HCT116 (cell line): ENCODE data around the gene MBD5. TPM values are rescaled to one million over a fixed set of nuclear protein-coding genes. Genes with fewer than 3 reads are reported as not detected.

Experiments used
- ATAC-seq: fragments of 200-7000 bp; cut with Tn5 transposase; 2 replicates; pipeline ENCODE4 v1.9.1; 2020; ENCODE audit warnings: mild to moderate bottlenecking, moderate library complexity
- BruUV-seq: library from RNA; stranded (reverse); fragments of 400-500 nt; replicated peaks from 2 replicates; lab custom pipeline; 2021; lab: Mats Ljungman, UMichigan
- CTCF ChIA-PET: fragments of 300-600 bp; sonication (Branson Sonifier 250); formaldehyde crosslinking; loops from one replicate; lab custom pipeline; 2021; ENCODE audit warnings: antibody characterized with exemption; lab: Charles Lee
- POLR2A ChIA-PET: fragments of 300-600, 350-600 bp; sonication (Branson Sonifier 250); formaldehyde crosslinking; loops from one replicate; lab custom pipeline; 2021; ENCODE audit warnings: antibody characterized with exemption; lab: Charles Lee
- RAD21 ChIA-PET, 2 experiments: fragments of 300-600 bp; sonication (Branson Sonifier 250); formaldehyde crosslinking; loops; one replicate each; lab custom pipeline; 2023; ENCODE audit warnings: low total read pairs in 2 of 2; ENCODE audit not compliant: uncharacterized antibody in 2 of 2, unreplicated experiment in 2 of 2, low non-redundant PET in 1 of 2; lab: Charles Lee
- DNase-seq: peaks from one replicate; pipeline ENCODE4 v3.0.0-alpha.2; 2010; ENCODE audit warnings: low read depth, low spot score
- H2AFZ ChIP-seq: fragments of 200-600 bp; shearing (Covaris generic), sonication (generic); 2 replicates; pipeline ENCODE4 v1.6.1; 2017; ENCODE audit warnings: low read depth, mixed run types, mixed read lengths, antibody characterized with exemption, low read length; ENCODE audit not compliant: poor library complexity, severe bottlenecking
- H3K27ac ChIP-seq: 2 replicates; pipeline ENCODE4 v1.5.1; 2012; ENCODE audit warnings: low read depth, low read length
- H3K27me3 ChIP-seq: fragments of 200-600 bp; sonication (generic); 2 replicates; pipeline ENCODE4 v1.6.1; 2016; ENCODE audit warnings: mixed run types, low read length, mixed read lengths; ENCODE audit not compliant: insufficient read depth
- H3K36me3 ChIP-seq, 2 experiments: fragments of 200-500 bp in 1 of 2; fragments of 200-600 bp in 1 of 2; sonication (Bioruptor generic) in 1 of 2; sonication (generic) in 1 of 2; 2 replicates each; pipeline versions ENCODE4 v1.5.1 to v1.6.1; 2014 to 2016; ENCODE audit warnings: low read length in 2 of 2, inconsistent platforms in 1 of 2, mixed read lengths in 1 of 2, mixed run types in 1 of 2; ENCODE audit not compliant: insufficient read depth in 2 of 2, control insufficient read depth in 1 of 2
- H3K4me1 ChIP-seq, 2 experiments: fragments of 200-600 bp in 1 of 2; sonication (generic) in 1 of 2; 2 replicates each; pipeline versions ENCODE4 v1.5.1 to v1.6.1; 2012 to 2017; ENCODE audit warnings: low read length in 2 of 2, inconsistent platforms in 1 of 2, mild to moderate bottlenecking in 1 of 2, mixed read lengths in 1 of 2, mixed run types in 1 of 2, moderate library complexity in 1 of 2; ENCODE audit not compliant: insufficient read depth in 2 of 2, control insufficient read depth in 1 of 2
- H3K4me2 ChIP-seq: fragments of 200-600 bp; sonication (generic); 2 replicates; pipeline ENCODE4 v1.6.1; 2017; ENCODE audit warnings: mixed run types, low read length, mixed read lengths
- H3K4me3 ChIP-seq, 2 experiments: fragments of 200-600 bp in 1 of 2; sonication (generic) in 1 of 2; replicated peaks in 1 of 2; 2 replicates each; pipeline ENCODE4 v1.5.1; 2011 to 2016; ENCODE audit warnings: low read length in 2 of 2, control low read depth in 1 of 2, low read depth in 1 of 2, mild to moderate bottlenecking in 1 of 2, mixed read lengths in 1 of 2, mixed run types in 1 of 2
- H3K79me2 ChIP-seq: fragments of 200-600 bp; sonication (generic); 2 replicates; pipeline ENCODE4 v1.6.1; 2017; ENCODE audit warnings: mild to moderate bottlenecking, mixed run types, low read length, moderate library complexity, mixed read lengths; ENCODE audit not compliant: insufficient read depth
- H3K9ac ChIP-seq: fragments of 200-600 bp; sonication (generic); 2 replicates; pipeline ENCODE4 v1.6.1; 2016; ENCODE audit warnings: low read length, mixed read lengths
- H3K9me2 ChIP-seq: fragments of 200-600 bp; sonication (generic), shearing (Covaris generic); 2 replicates; pipeline ENCODE4 v1.6.1; 2017; ENCODE audit warnings: mixed run types, mild to moderate bottlenecking, moderate library complexity; ENCODE audit not compliant: insufficient read depth
- H3K9me3 ChIP-seq, 2 experiments: fragments of 200-500 bp in 1 of 2; fragments of 200-600 bp in 1 of 2; sonication (Bioruptor generic) in 1 of 2; sonication (generic) in 1 of 2; 2 replicates each; pipeline ENCODE4 v1.6.1; 2014 to 2017; ENCODE audit warnings: low read length in 2 of 2, mixed read lengths in 2 of 2, inconsistent platforms in 1 of 2, low read depth in 1 of 2, mild to moderate bottlenecking in 1 of 2, mixed run types in 1 of 2, moderate library complexity in 1 of 2; ENCODE audit not compliant: control insufficient read depth in 1 of 2, insufficient read depth in 1 of 2
- H4K20me1 ChIP-seq: fragments of 200-600 bp; sonication (generic), shearing (Covaris generic); 2 replicates; pipeline ENCODE4 v1.6.1; 2017; ENCODE audit warnings: mixed run types, mild to moderate bottlenecking, moderate library complexity; ENCODE audit not compliant: insufficient read depth
- CEBPB ChIP-seq: IDR thresholded peaks from 2 replicates; pipeline ENCODE4 v1.6.1; 2012; ENCODE audit warnings: low read depth
- ELF1 ChIP-seq: IDR thresholded peaks from 2 replicates; pipeline ENCODE4 v1.6.1; 2012; ENCODE audit warnings: low read depth, borderline replicate concordance
- FOSL1 ChIP-seq: IDR thresholded peaks from 2 replicates; pipeline ENCODE4 v1.6.1; 2012; ENCODE audit warnings: low read depth
- POLR2A ChIP-seq: IDR thresholded peaks from 2 replicates; pipeline ENCODE4 v1.7.0; 2011; ENCODE audit warnings: borderline replicate concordance; ENCODE audit not compliant: insufficient read depth, insufficient read length; ENCODE audit errors: extremely low read depth
- intact Hi-C: fragments of 100-400 bp; cut with micrococcal nuclease; formaldehyde crosslinking; loops from 2 replicates; pipeline ENCODE4 v1.10.0; 2022
- total RNA-seq: library from RNA; stranded (reverse); gene quantifications from one replicate; pipeline ENCODE4 v1.2.1, GENCODE V29; 2021; ENCODE audit not compliant: unreplicated experiment
- TF ChIP-seq, protein P1 (sequence below): IDR thresholded peaks from 2 replicates; pipeline ENCODE4 v1.6.1; 2011; ENCODE audit warnings: mild to moderate bottlenecking, low read length, moderate library complexity; ENCODE audit not compliant: insufficient replicate concordance; ENCODE audit errors: extremely low read depth
- TF ChIP-seq, protein P2 (sequence below): IDR thresholded peaks from 2 replicates; pipeline ENCODE4 v1.6.1; 2012; ENCODE audit warnings: low read depth
- TF ChIP-seq, protein P3 (sequence below): IDR thresholded peaks from 2 replicates; pipeline ENCODE4 v1.6.1; 2012

MBD5 gene
- total RNA-seq, 1 experiment from 2014 or later = 20.5 TPM

DNA sequence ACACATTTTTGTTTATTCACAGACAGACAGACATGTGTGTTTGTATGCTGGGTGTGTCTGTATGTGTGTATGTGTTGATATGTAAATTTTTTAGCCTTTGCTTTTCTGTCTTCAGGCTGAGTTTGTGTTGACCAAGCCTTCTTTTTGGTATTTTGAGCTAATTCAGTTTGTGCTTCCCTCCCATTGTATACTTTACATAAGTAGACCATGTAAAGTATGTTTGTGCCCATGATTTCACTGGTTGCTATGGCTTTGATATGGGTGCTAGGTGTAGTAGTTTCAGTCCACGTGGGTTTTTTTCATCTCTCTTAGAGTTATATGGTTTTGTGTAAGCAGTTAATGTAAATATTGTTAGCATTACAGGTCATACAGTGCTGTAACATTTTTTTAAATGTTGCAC, 494.2 kb downstream of the MBD5 start:
- no peaks in the 10 kb centered on the region for H3K27me3 ChIP-seq
- ChIA-PET CTCF (no interaction called here), POLR2A (no interaction called here), RAD21 (no interaction called here)
- no peaks in the 10 kb centered on the region for H3K9me3 ChIP-seq
- H3K27ac ChIP-seq = no peak overlapping the region
- no peak for ATAC-seq
- no peaks in the 10 kb centered on the region for H3K79me2 ChIP-seq
- H2AFZ ChIP-seq = no peak overlapping the region
- no TSS peak for BruUV-seq
- intact Hi-C loops = no loop called here
- no peaks in the 10 kb centered on the region for H4K20me1 ChIP-seq
- no peaks in the 10 kb centered on the region for H3K36me3 ChIP-seq
- no peak overlapping the region for H3K4me2 ChIP-seq
- H3K9ac ChIP-seq = no peak overlapping the region
- no peak overlapping the region for H3K4me3 ChIP-seq
- TF ChIP-seq, protein P1, sequence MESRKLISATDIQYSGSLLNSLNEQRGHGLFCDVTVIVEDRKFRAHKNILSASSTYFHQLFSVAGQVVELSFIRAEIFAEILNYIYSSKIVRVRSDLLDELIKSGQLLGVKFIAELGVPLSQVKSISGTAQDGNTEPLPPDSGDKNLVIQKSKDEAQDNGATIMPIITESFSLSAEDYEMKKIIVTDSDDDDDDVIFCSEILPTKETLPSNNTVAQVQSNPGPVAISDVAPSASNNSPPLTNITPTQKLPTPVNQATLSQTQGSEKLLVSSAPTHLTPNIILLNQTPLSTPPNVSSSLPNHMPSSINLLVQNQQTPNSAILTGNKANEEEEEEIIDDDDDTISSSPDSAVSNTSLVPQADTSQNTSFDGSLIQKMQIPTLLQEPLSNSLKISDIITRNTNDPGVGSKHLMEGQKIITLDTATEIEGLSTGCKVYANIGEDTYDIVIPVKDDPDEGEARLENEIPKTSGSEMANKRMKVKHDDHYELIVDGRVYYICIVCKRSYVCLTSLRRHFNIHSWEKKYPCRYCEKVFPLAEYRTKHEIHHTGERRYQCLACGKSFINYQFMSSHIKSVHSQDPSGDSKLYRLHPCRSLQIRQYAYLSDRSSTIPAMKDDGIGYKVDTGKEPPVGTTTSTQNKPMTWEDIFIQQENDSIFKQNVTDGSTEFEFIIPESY = no peak
- TF ChIP-seq, protein P2, sequence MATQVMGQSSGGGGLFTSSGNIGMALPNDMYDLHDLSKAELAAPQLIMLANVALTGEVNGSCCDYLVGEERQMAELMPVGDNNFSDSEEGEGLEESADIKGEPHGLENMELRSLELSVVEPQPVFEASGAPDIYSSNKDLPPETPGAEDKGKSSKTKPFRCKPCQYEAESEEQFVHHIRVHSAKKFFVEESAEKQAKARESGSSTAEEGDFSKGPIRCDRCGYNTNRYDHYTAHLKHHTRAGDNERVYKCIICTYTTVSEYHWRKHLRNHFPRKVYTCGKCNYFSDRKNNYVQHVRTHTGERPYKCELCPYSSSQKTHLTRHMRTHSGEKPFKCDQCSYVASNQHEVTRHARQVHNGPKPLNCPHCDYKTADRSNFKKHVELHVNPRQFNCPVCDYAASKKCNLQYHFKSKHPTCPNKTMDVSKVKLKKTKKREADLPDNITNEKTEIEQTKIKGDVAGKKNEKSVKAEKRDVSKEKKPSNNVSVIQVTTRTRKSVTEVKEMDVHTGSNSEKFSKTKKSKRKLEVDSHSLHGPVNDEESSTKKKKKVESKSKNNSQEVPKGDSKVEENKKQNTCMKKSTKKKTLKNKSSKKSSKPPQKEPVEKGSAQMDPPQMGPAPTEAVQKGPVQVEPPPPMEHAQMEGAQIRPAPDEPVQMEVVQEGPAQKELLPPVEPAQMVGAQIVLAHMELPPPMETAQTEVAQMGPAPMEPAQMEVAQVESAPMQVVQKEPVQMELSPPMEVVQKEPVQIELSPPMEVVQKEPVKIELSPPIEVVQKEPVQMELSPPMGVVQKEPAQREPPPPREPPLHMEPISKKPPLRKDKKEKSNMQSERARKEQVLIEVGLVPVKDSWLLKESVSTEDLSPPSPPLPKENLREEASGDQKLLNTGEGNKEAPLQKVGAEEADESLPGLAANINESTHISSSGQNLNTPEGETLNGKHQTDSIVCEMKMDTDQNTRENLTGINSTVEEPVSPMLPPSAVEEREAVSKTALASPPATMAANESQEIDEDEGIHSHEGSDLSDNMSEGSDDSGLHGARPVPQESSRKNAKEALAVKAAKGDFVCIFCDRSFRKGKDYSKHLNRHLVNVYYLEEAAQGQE = no peak
- TF ChIP-seq FOSL1 (no peak), POLR2A (no peak), CEBPB (no peak), ELF1 (no peak)
- TF ChIP-seq, protein P3, sequence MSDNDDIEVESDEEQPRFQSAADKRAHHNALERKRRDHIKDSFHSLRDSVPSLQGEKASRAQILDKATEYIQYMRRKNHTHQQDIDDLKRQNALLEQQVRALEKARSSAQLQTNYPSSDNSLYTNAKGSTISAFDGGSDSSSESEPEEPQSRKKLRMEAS = no peak
- no peaks in the 10 kb centered on the region for H3K9me2 ChIP-seq
- DNase-seq = no peak
- no peaks in the 10 kb centered on the region for H3K4me1 ChIP-seq
